ENCODE data around the gene FLYWCH2. TPM values are rescaled to one million over a fixed set of nuclear protein-coding genes. Genes with fewer than 3 reads are reported as not detected.

Gene FLYWCH2
- total and polyA plus RNA-seq, 9 of the 15 experiments (the other 6 are each of a cell fraction or from before 2014, with no cell fraction given) = 0.70 to 55.5 (median 7.6) TPM

- TF ChIP-seq ZBTB34 (CRISPR knock-in tag; IDR thresholded peaks at IDR 0.05) = no peak
- TF ChIP-seq MTA1 (IDR thresholded peaks at IDR 0.05; ENCODE audit: borderline replicate concordance) = no peak
- TF ChIP-seq ZNF232 (CRISPR knock-in tag; IDR thresholded peaks at IDR 0.05) = peak; percentile 65; the same call in 1 of the 2 replicates
- TF ChIP-seq PREB (CRISPR knock-in tag; IDR thresholded peaks at IDR 0.05) = no peak
- TF ChIP-seq ZBTB40 (IDR thresholded peaks at IDR 0.05) = 0 out of 2 replicates have a peak, but pooled peaks have one; percentile 27
- no peak for TF ChIP-seq ZBTB40 (CRISPR knock-in tag; IDR thresholded peaks at IDR 0.05)
- TF ChIP-seq SP1 (CRISPR knock-in tag; IDR thresholded peaks at IDR 0.05) = 0 out of 2 replicates have a peak, but pooled peaks have one; percentile 44
- no peak for TF ChIP-seq NBN (IDR thresholded peaks at IDR 0.05; ENCODE audit: low read depth)
- TF ChIP-seq CREB3 (tag; conservative IDR thresholded peaks at IDR 0.05; ENCODE audit: low read depth) = peak; percentile 70; the same call in 1 of the 2 replicates
Measured at GRCh38 chr16:2860826-2861567, 22.0 kb upstream of the FLYWCH2 start (continued).
